GM23338 (cell line): ENCODE measurements around the gene CPNE4. TPM values are rescaled to one million over a fixed set of nuclear protein-coding genes. Genes with fewer than 3 reads are reported as not detected.

Experiments
- ATAC-seq: fragments of 200-7000 bp; cut with Tn5 transposase; 3 replicates; pipeline ENCODE4 v1.9.1; 2020
- DNase-seq: peaks from one replicate; pipeline ENCODE4 v3.0.0-alpha.2; 2015; ENCODE audit warnings: low spot score
- H2AFZ ChIP-seq: fragments of 200-600 bp; sonication (generic); 2 replicates; pipeline ENCODE4 v1.8.0; 2016; ENCODE audit warnings: antibody characterized with exemption, mild to moderate bottlenecking, moderate library complexity
- H3F3A ChIP-seq: fragments of 200-600 bp; sonication (generic); replicated peaks from 2 replicates; pipeline ENCODE4 v1.8.0; 2017; ENCODE audit warnings: antibody characterized with exemption, mixed run types, low read depth
- H3K27ac ChIP-seq: fragments of 200-600 bp; sonication (generic); 2 replicates; pipeline ENCODE4 v1.6.1; 2016; ENCODE audit warnings: low read depth
- H3K27me3 ChIP-seq: fragments of 200-600 bp; sonication (generic); 2 replicates; pipeline ENCODE4 v1.8.0; 2016; ENCODE audit warnings: mild to moderate bottlenecking, mixed run types, moderate library complexity; ENCODE audit not compliant: insufficient read depth
- H3K36me3 ChIP-seq: fragments of 200-600 bp; sonication (generic); 2 replicates; pipeline ENCODE4 v1.8.0; 2016; ENCODE audit warnings: mild to moderate bottlenecking; ENCODE audit not compliant: insufficient read depth
- H3K4me1 ChIP-seq: fragments of 200-600 bp; sonication (generic); 2 replicates; pipeline ENCODE4 v1.8.0; 2016; ENCODE audit warnings: mild to moderate bottlenecking, moderate library complexity; ENCODE audit not compliant: insufficient read depth
- H3K4me2 ChIP-seq: fragments of 200-600 bp; sonication (generic); 2 replicates; pipeline ENCODE4 v1.7.1; 2017; ENCODE audit warnings: mixed run types
- H3K4me3 ChIP-seq: fragments of 200-600 bp; sonication (generic); 2 replicates; pipeline ENCODE4 v1.6.1; 2016; ENCODE audit warnings: mixed run types
- H3K79me2 ChIP-seq: fragments of 200-600 bp; sonication (generic); replicated peaks from 2 replicates; pipeline ENCODE4 v1.8.0; 2017; ENCODE audit warnings: mild to moderate bottlenecking; ENCODE audit not compliant: insufficient read depth
- H3K9me2 ChIP-seq: fragments of 200-600 bp; sonication (generic); 2 replicates; pipeline ENCODE4 v1.8.0; 2017; ENCODE audit not compliant: insufficient read depth
- H4K20me1 ChIP-seq: fragments of 200-600 bp; sonication (generic); replicated peaks from 2 replicates; pipeline ENCODE4 v1.8.0; 2017; ENCODE audit warnings: mild to moderate bottlenecking; ENCODE audit not compliant: insufficient read depth
- H3K27ac Mint-ChIP-seq: 2 replicates; pipeline ENCODE4 v1.8.0; 2020; ENCODE audit warnings: inconsistent platforms, mild to moderate bottlenecking, moderate library complexity, mixed read lengths
- H3K27me3 Mint-ChIP-seq: 3 replicates; pipeline ENCODE4 v1.8.0; 2022; ENCODE audit warnings: low read depth, mild to moderate bottlenecking, moderate library complexity, mixed read lengths, inconsistent platforms; ENCODE audit not compliant: insufficient read depth, poor library complexity
- H3K36me3 Mint-ChIP-seq: 3 replicates; pipeline ENCODE4 v1.8.0; 2021; ENCODE audit warnings: low read depth, mild to moderate bottlenecking, inconsistent platforms, moderate library complexity, mixed read lengths
- H3K4me1 Mint-ChIP-seq: 3 replicates; pipeline ENCODE4 v1.8.0; 2020; ENCODE audit warnings: mild to moderate bottlenecking, inconsistent platforms, mixed read lengths
- H3K4me3 Mint-ChIP-seq: 3 replicates; pipeline ENCODE4 v1.8.0; 2021; ENCODE audit warnings: moderate library complexity, mild to moderate bottlenecking, inconsistent platforms, mixed read lengths
- H3K9me3 Mint-ChIP-seq: 3 replicates; pipeline ENCODE4 v1.8.0; 2020; ENCODE audit warnings: moderate library complexity, mild to moderate bottlenecking, inconsistent platforms, mixed read lengths
- CREB1 ChIP-seq: fragments of 250-450 bp; sonication (Bioruptor Pico); IDR thresholded peaks from 2 replicates; pipeline ENCODE4 v1.5.0; 2020; ENCODE audit warnings: low read depth, mild to moderate bottlenecking, moderate library complexity
- EZH2 ChIP-seq: fragments of 200-600 bp; sonication (generic); IDR thresholded peaks from one replicate; pipeline ENCODE4 v1.8.0; 2017; ENCODE audit warnings: antibody characterized with exemption, mild to moderate bottlenecking, low read depth; ENCODE audit not compliant: unreplicated experiment
- EZH2phosphoT487 ChIP-seq: fragments of 200-600 bp; sonication (generic); IDR thresholded peaks from one replicate; pipeline ENCODE4 v1.8.1; 2018; ENCODE audit warnings: antibody characterized with exemption; ENCODE audit not compliant: unreplicated experiment
- JUNB ChIP-seq: IDR thresholded peaks from one replicate; pipeline ENCODE4 v1.6.1; 2016; ENCODE audit warnings: antibody characterized with exemption; ENCODE audit not compliant: unreplicated experiment
- NANOG ChIP-seq: IDR thresholded peaks from 2 replicates; pipeline ENCODE4 v1.6.1; 2016; ENCODE audit warnings: antibody characterized with exemption, borderline replicate concordance
- POLR2AphosphoS5 ChIP-seq: IDR thresholded peaks from 2 replicates; pipeline ENCODE4 v1.6.1; 2016; ENCODE audit warnings: antibody characterized with exemption, low read depth
- REST ChIP-seq: IDR thresholded peaks from one replicate; pipeline ENCODE4 v1.6.1; 2018; ENCODE audit warnings: antibody characterized with exemption; ENCODE audit not compliant: unreplicated experiment
- STAT1 ChIP-seq: IDR thresholded peaks from one replicate; pipeline ENCODE4 v1.6.1; 2016; ENCODE audit warnings: antibody characterized with exemption; ENCODE audit not compliant: unreplicated experiment
- ZNF114 ChIP-seq: fragments of 250-450 bp; sonication (Bioruptor Pico); IDR thresholded peaks from 2 replicates; pipeline ENCODE4 v1.5.0; 2020; ENCODE audit warnings: mild to moderate bottlenecking, moderate library complexity
- ZNF331 ChIP-seq: fragments of 250-450 bp; sonication (Bioruptor Pico); IDR thresholded peaks from 2 replicates; pipeline ENCODE4 v1.5.0; 2020; ENCODE audit warnings: low read depth, mild to moderate bottlenecking, moderate library complexity
- polyA plus RNA-seq: library from polyadenylated mRNA; unstranded; fragments of >200 nt; fragmentation: Nextera tagmentation; extraction: Ambion mirVana; gene quantifications from 2 replicates; pipeline ENCODE4 v1.2.1, GENCODE V29; 2016
- total RNA-seq: library from RNA; depleted of rRNA; stranded (reverse); fragments of >200 nt; shearing (Covaris generic); gene quantifications from 2 replicates; pipeline ENCODE4 v1.2.3, GENCODE V29; 2014
- TF ChIP-seq, protein P1 (sequence below): IDR thresholded peaks from 2 replicates; pipeline ENCODE4 v1.6.1; 2016; ENCODE audit warnings: antibody characterized with exemption
- TF ChIP-seq, protein P2 (sequence below), 2 experiments: fragments of 200-600 bp in 1 of 2; sonication (generic) in 1 of 2; conservative IDR thresholded peaks; 2 replicates each; pipeline versions ENCODE4 v1.5.1 to v1.6.1; 2016 to 2017; ENCODE audit warnings: antibody characterized with exemption in 2 of 2, low read depth in 2 of 2, mild to moderate bottlenecking in 2 of 2, moderate library complexity in 1 of 2

Gene CPNE4
- total and polyA plus RNA-seq, 2 experiments from 2014 or later, result 2.0 to 6.5 TPM

- H2AFZ ChIP-seq, result no peak overlapping the region
- no peak overlapping the region for H3K4me3 ChIP-seq
- H3K27me3 ChIP-seq, result no peaks in the 10 kb centered on the region
- DNase-seq, result no peak
- H3K27ac ChIP-seq, result no peak overlapping the region
- no peak for ATAC-seq
- no peaks in the 10 kb centered on the region for H3F3A ChIP-seq
- H3K27ac Mint-ChIP-seq, result no peak overlapping the region
- H3K36me3 ChIP-seq, result no peaks in the 10 kb centered on the region; the same call in 1 of the 2 replicates
- no peak overlapping the region for H3K4me2 ChIP-seq
- H3K9me3 Mint-ChIP-seq, result no peaks in the 10 kb centered on the region
- H3K27me3 Mint-ChIP-seq, result no peaks in the 10 kb centered on the region
- no peaks in the 10 kb centered on the region for H3K79me2 ChIP-seq
- no peaks in the 10 kb centered on the region for H4K20me1 ChIP-seq
- no peak overlapping the region for H3K4me3 Mint-ChIP-seq
- no peak for TF ChIP-seq ZNF114
- H3K36me3 Mint-ChIP-seq, result no peaks in the 10 kb centered on the region
- peaks cover 12% of the 10 kb centered on the region for H3K4me1 Mint-ChIP-seq
- H3K9me2 ChIP-seq, result peaks cover 9% of the 10 kb centered on the region; the same call in 1 of the 2 replicates
- peaks cover 11% of the 10 kb centered on the region for H3K4me1 ChIP-seq
Measured at GRCh38 chr3:131540143-131540542, 494.7 kb downstream of the CPNE4 start.

DNA sequence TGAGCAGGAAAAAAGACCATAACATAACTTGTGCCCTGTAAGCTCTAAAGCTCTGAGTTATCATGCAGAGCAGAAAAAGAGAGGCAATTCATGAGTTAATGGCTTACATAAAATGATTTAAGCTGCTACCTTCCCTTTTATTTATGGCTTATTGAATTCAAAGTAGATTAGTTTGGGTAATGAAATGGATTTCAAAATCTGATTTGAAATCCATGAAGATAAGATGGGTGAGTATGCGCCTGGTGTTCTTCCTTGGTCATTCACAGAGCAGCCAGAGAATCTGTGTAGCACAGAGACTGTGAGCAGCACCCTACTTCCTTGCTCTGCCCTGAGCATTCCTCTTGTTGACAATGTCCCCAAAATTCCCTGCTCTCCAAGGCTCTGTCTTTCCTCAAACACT is 495.8 kb downstream of the CPNE4 start:
- no peak overlapping the region for H3K4me3 ChIP-seq
- no peak overlapping the region for H3K27ac Mint-ChIP-seq
- H3K4me2 ChIP-seq, result no peak overlapping the region
- ATAC-seq (no peak), DNase-seq (no peak)
- H4K20me1 ChIP-seq, result no peaks in the 10 kb centered on the region
- H3K79me2 ChIP-seq, result no peaks in the 10 kb centered on the region
- H3K27me3 Mint-ChIP-seq, result no peaks in the 10 kb centered on the region
- H3K36me3 ChIP-seq, result no peaks in the 10 kb centered on the region
- peaks cover 7% of the 10 kb centered on the region; the same call in 1 of the 2 replicates for H3K9me2 ChIP-seq
- H3K4me3 Mint-ChIP-seq, result no peak overlapping the region
- H3K27me3 ChIP-seq, result no peaks in the 10 kb centered on the region
- H3F3A ChIP-seq, result no peaks in the 10 kb centered on the region
- H2AFZ ChIP-seq, result no peak overlapping the region
- no peak overlapping the region for H3K27ac ChIP-seq
- H3K4me1 Mint-ChIP-seq, result peaks cover 21% of the 10 kb centered on the region
- no peaks in the 10 kb centered on the region for H3K36me3 Mint-ChIP-seq
- peaks cover 18% of the 10 kb centered on the region for H3K4me1 ChIP-seq
- no peaks in the 10 kb centered on the region for H3K9me3 Mint-ChIP-seq
- TF ChIP-seq POLR2AphosphoS5 (no peak), CREB1 (no peak), ZNF114 (no peak), STAT1 (no peak), EZH2 (no peak), NANOG (no peak), EZH2phosphoT487 (no peak), JUNB (no peak), REST (no peak), ZNF331 (no peak)
- TF ChIP-seq, protein P1, sequence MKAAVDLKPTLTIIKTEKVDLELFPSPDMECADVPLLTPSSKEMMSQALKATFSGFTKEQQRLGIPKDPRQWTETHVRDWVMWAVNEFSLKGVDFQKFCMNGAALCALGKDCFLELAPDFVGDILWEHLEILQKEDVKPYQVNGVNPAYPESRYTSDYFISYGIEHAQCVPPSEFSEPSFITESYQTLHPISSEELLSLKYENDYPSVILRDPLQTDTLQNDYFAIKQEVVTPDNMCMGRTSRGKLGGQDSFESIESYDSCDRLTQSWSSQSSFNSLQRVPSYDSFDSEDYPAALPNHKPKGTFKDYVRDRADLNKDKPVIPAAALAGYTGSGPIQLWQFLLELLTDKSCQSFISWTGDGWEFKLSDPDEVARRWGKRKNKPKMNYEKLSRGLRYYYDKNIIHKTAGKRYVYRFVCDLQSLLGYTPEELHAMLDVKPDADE, result no peak
- TF ChIP-seq, protein P2, sequence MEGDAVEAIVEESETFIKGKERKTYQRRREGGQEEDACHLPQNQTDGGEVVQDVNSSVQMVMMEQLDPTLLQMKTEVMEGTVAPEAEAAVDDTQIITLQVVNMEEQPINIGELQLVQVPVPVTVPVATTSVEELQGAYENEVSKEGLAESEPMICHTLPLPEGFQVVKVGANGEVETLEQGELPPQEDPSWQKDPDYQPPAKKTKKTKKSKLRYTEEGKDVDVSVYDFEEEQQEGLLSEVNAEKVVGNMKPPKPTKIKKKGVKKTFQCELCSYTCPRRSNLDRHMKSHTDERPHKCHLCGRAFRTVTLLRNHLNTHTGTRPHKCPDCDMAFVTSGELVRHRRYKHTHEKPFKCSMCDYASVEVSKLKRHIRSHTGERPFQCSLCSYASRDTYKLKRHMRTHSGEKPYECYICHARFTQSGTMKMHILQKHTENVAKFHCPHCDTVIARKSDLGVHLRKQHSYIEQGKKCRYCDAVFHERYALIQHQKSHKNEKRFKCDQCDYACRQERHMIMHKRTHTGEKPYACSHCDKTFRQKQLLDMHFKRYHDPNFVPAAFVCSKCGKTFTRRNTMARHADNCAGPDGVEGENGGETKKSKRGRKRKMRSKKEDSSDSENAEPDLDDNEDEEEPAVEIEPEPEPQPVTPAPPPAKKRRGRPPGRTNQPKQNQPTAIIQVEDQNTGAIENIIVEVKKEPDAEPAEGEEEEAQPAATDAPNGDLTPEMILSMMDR (conservative IDR thresholded peaks at IDR 0.05; ENCODE audit: low read depth in 2 of 2), result no peak
